ENCODE measurements around the gene TEKT1. TPM values are rescaled to one million over a fixed set of nuclear protein-coding genes. Genes with fewer than 3 reads are reported as not detected.

Gene TEKT1
- total RNA-seq, 1 donor from 2014 or later = not detected

- H3K9me3 Mint-ChIP-seq (ENCODE audit: unreplicated experiment) = no peaks in the 10 kb centered on the region
- DNase-seq = no peak
- H3K4me1 Mint-ChIP-seq (ENCODE audit: low read depth, unreplicated experiment) = no peaks in the 10 kb centered on the region
- no peak for TF ChIP-seq CTCF (IDR thresholded peaks at IDR 0.05; ENCODE audit: partially characterized antibody, unreplicated experiment)
- peaks cover 2% of the 10 kb centered on the region for H3K27me3 Mint-ChIP-seq (ENCODE audit: unreplicated experiment)
- no peak overlapping the region for H3K4me3 Mint-ChIP-seq (ENCODE audit: unreplicated experiment)
- no peak overlapping the region for H3K27ac Mint-ChIP-seq (ENCODE audit: unreplicated experiment)
- no peaks in the 10 kb centered on the region for H3K36me3 Mint-ChIP-seq (ENCODE audit: unreplicated experiment)
Observed at GRCh38 chr17:6753546-6753945, 78.0 kb downstream of the TEKT1 start.

GRCh38 chr17:6753006-6753445 is 78.5 kb downstream of the TEKT1 start:
- no peak overlapping the region for H3K4me3 Mint-ChIP-seq (ENCODE audit: unreplicated experiment)
- no peaks in the 10 kb centered on the region for H3K36me3 Mint-ChIP-seq (ENCODE audit: unreplicated experiment)
- no peak for DNase-seq
- peaks cover 1% of the 10 kb centered on the region for H3K27me3 Mint-ChIP-seq (ENCODE audit: unreplicated experiment)
- H3K4me1 Mint-ChIP-seq (ENCODE audit: low read depth, unreplicated experiment) = no peaks in the 10 kb centered on the region
- no peak for TF ChIP-seq CTCF (IDR thresholded peaks at IDR 0.05; ENCODE audit: partially characterized antibody, unreplicated experiment)
- no peaks in the 10 kb centered on the region for H3K9me3 Mint-ChIP-seq (ENCODE audit: unreplicated experiment)
- no peak overlapping the region for H3K27ac Mint-ChIP-seq (ENCODE audit: unreplicated experiment)

- TF ChIP-seq CTCF (IDR thresholded peaks at IDR 0.05; ENCODE audit: partially characterized antibody, unreplicated experiment) = no peak
- Mint-ChIP-seq H3K4me1 (ENCODE audit: low read depth, unreplicated experiment) (no peaks in the 10 kb centered on the region), H3K9me3 (ENCODE audit: unreplicated experiment) (no peaks in the 10 kb centered on the region), H3K27me3 (ENCODE audit: unreplicated experiment) (no peaks in the 10 kb centered on the region), H3K27ac (ENCODE audit: unreplicated experiment) (no peak overlapping the region), H3K36me3 (ENCODE audit: unreplicated experiment) (no peaks in the 10 kb centered on the region), H3K4me3 (ENCODE audit: unreplicated experiment) (no peak overlapping the region)
- no peak for DNase-seq
Observed at GRCh38 chr17:6752068-6752909, 79.2 kb downstream of the TEKT1 start.

GRCh38 chr17:6749519-6749918 is 82.0 kb downstream of the TEKT1 start:
- H3K27me3 Mint-ChIP-seq (ENCODE audit: unreplicated experiment) = no peaks in the 10 kb centered on the region
- H3K9me3 Mint-ChIP-seq (ENCODE audit: unreplicated experiment) = no peaks in the 10 kb centered on the region
- no peak for TF ChIP-seq CTCF (IDR thresholded peaks at IDR 0.05; ENCODE audit: partially characterized antibody, unreplicated experiment)
- H3K27ac Mint-ChIP-seq (ENCODE audit: unreplicated experiment) = no peak overlapping the region
- DNase-seq = no peak
- H3K36me3 Mint-ChIP-seq (ENCODE audit: unreplicated experiment) = no peaks in the 10 kb centered on the region
- H3K4me1 Mint-ChIP-seq (ENCODE audit: low read depth, unreplicated experiment) = no peaks in the 10 kb centered on the region
- no peak overlapping the region for H3K4me3 Mint-ChIP-seq (ENCODE audit: unreplicated experiment)

GRCh38 chr17:6748617-6749016 is 82.9 kb downstream of the TEKT1 start:
- DNase-seq = no peak
- Mint-ChIP-seq H3K36me3 (ENCODE audit: unreplicated experiment) (no peaks in the 10 kb centered on the region), H3K4me1 (ENCODE audit: low read depth, unreplicated experiment) (no peaks in the 10 kb centered on the region), H3K4me3 (ENCODE audit: unreplicated experiment) (no peak overlapping the region), H3K27me3 (ENCODE audit: unreplicated experiment) (no peaks in the 10 kb centered on the region), H3K27ac (ENCODE audit: unreplicated experiment) (no peak overlapping the region), H3K9me3 (ENCODE audit: unreplicated experiment) (no peaks in the 10 kb centered on the region)
- no peak for TF ChIP-seq CTCF (IDR thresholded peaks at IDR 0.05; ENCODE audit: partially characterized antibody, unreplicated experiment)
